ENCODE measurements around the gene ERLIN1. TPM values are rescaled to one million over a fixed set of nuclear protein-coding genes. Genes with fewer than 3 reads are reported as not detected.

Gene ERLIN1
- total RNA-seq, 1 donor from 2014 or later: 49.5 TPM

- DNase-seq (ENCODE audit: low spot score, unreplicated experiment): no peak
- Mint-ChIP-seq H3K4me3 (ENCODE audit: low read depth) (peak overlapping the region; percentile 90), H3K36me3 (ENCODE audit: insufficient read depth) (peaks cover 10% of the 10 kb centered on the region), H3K9me3 (ENCODE audit: low read depth) (no peaks in the 10 kb centered on the region), H3K27me3 (no peaks in the 10 kb centered on the region), H3K4me1 (ENCODE audit: low read depth) (peaks cover 64% of the 10 kb centered on the region), H3K27ac (no peak overlapping the region)
- TF ChIP-seq, protein P1, sequence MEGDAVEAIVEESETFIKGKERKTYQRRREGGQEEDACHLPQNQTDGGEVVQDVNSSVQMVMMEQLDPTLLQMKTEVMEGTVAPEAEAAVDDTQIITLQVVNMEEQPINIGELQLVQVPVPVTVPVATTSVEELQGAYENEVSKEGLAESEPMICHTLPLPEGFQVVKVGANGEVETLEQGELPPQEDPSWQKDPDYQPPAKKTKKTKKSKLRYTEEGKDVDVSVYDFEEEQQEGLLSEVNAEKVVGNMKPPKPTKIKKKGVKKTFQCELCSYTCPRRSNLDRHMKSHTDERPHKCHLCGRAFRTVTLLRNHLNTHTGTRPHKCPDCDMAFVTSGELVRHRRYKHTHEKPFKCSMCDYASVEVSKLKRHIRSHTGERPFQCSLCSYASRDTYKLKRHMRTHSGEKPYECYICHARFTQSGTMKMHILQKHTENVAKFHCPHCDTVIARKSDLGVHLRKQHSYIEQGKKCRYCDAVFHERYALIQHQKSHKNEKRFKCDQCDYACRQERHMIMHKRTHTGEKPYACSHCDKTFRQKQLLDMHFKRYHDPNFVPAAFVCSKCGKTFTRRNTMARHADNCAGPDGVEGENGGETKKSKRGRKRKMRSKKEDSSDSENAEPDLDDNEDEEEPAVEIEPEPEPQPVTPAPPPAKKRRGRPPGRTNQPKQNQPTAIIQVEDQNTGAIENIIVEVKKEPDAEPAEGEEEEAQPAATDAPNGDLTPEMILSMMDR (IDR thresholded peaks at IDR 0.05; ENCODE audit: unreplicated experiment): no peak
These were observed 2.3 kb downstream of the ERLIN1 start for GRCh38 chr10:100183481-100183880.

DNA sequence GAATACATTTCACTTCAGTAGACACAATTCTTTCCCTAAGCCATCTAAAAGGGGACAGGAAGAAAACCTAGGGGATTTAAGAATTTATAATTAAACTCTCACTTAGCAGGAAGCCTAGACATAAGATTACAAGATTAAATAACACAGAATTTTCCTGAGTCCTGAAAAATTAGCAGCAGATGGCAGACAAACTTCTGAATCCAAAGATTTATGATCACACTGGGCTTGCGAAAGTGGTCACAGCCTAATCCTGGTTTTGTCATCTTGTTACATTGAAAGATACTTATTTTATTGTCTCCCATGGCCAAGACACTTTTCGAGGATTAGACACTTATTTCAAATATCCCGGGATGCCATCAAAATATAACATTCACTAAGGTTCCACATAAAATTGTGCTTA is 2.9 kb downstream of the ERLIN1 start:
- Mint-ChIP-seq H3K36me3 (ENCODE audit: insufficient read depth) (peaks cover 16% of the 10 kb centered on the region), H3K27me3 (no peaks in the 10 kb centered on the region), H3K4me3 (ENCODE audit: low read depth) (no peak overlapping the region), H3K27ac (no peak overlapping the region), H3K9me3 (ENCODE audit: low read depth) (no peaks in the 10 kb centered on the region), H3K4me1 (ENCODE audit: low read depth) (peaks cover 68% of the 10 kb centered on the region)
- TF ChIP-seq, protein P1 (IDR thresholded peaks at IDR 0.05; ENCODE audit: unreplicated experiment): no peak
- DNase-seq (ENCODE audit: low spot score, unreplicated experiment): no peak

DNA sequence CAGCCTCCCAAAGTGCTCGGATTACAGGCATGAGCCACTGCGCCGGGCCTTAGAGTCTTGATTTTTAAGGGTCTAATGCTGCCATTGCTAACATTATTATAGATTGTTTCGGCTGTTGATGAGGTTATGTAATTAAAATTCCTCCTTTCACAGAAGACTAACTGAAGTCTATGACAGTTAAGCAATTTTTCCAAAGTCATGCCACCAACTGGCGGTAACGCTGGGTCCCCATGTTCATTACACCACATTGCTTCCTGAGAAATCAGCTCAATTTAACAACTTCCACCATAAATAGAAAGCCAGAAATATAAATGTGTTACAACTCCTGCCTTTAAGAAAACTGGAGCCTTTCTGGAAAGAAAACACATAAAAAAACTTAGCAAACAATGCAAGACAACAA is 3.5 kb downstream of the ERLIN1 start:
- H3K4me3 Mint-ChIP-seq (ENCODE audit: low read depth): no peak overlapping the region
- DNase-seq (ENCODE audit: low spot score, unreplicated experiment): no peak
- peak overlapping the region; percentile 6 for H3K27ac Mint-ChIP-seq
- H3K36me3 Mint-ChIP-seq (ENCODE audit: insufficient read depth): peaks cover 20% of the 10 kb centered on the region
- H3K4me1 Mint-ChIP-seq (ENCODE audit: low read depth): peaks cover 63% of the 10 kb centered on the region
- TF ChIP-seq, protein P1 (IDR thresholded peaks at IDR 0.05; ENCODE audit: unreplicated experiment): no peak
- no peaks in the 10 kb centered on the region for H3K27me3 Mint-ChIP-seq
- no peaks in the 10 kb centered on the region for H3K9me3 Mint-ChIP-seq (ENCODE audit: low read depth)

- TF ChIP-seq, protein P1 (IDR thresholded peaks at IDR 0.05; ENCODE audit: unreplicated experiment): no peak
- no peaks in the 10 kb centered on the region for H3K27me3 Mint-ChIP-seq
- peaks cover 9% of the 10 kb centered on the region for H3K9me3 Mint-ChIP-seq (ENCODE audit: low read depth)
- no peak overlapping the region for H3K27ac Mint-ChIP-seq
- DNase-seq (ENCODE audit: low spot score, unreplicated experiment): no peak
- H3K4me1 Mint-ChIP-seq (ENCODE audit: low read depth): peaks cover 40% of the 10 kb centered on the region
- H3K4me3 Mint-ChIP-seq (ENCODE audit: low read depth): no peak overlapping the region
- H3K36me3 Mint-ChIP-seq (ENCODE audit: insufficient read depth): peaks cover 43% of the 10 kb centered on the region
These were observed 10.0 kb downstream of the ERLIN1 start for GRCh38 chr10:100175875-100176274.

DNA sequence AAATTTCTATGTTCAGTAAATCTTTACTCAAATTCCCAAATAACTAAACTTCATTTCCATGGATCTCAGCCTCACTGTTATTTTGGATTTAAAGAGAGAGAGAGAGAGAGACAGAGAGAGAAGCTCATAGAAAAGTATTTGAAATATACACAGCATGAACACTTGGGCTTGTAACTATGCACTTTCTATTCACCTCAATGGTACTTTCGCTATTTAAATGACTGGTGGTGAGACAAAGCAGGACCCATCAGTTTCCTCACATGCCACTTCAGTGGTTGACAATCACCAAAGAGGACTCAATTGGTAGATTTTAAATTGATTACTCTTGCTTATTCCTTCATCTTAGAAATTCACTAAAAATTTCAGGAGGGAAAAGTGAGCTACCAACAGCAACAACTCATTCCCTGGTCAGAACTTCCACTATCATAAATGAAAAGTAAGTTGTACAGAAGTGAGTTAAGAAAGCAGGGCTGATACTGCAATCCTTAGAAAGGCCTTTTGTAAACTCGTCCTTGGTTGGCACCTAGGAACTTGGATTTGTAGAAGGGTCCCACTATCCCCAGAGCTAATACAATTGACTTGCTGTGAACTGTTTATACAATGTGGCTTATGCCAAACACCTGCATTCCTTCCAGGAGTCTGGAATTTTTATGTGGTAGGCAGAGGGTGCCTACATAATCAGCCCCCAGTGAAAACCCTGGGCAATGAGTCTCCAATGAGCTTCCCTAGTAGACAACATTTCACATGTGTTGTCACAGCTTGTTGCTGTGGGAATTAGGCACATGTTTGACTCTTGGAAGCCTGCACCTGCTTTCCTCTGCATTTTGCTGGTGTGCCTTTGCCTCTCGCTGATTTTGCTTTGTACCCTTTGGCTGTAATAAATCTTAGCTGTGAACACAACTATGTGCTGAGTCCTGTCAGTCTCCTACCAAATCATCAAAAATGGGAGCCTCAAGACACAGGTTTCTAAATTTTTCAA is 10.8 kb downstream of the ERLIN1 start:
- DNase-seq (ENCODE audit: low spot score, unreplicated experiment): no peak
- Mint-ChIP-seq H3K36me3 (ENCODE audit: insufficient read depth) (peaks cover 46% of the 10 kb centered on the region), H3K9me3 (ENCODE audit: low read depth) (peaks cover 9% of the 10 kb centered on the region)

More for the DNA sequence above, 10.8 kb downstream of the ERLIN1 start:
- Mint-ChIP-seq H3K4me1 (ENCODE audit: low read depth) (peaks cover 31% of the 10 kb centered on the region), H3K4me3 (ENCODE audit: low read depth) (no peak overlapping the region), H3K27ac (no peak overlapping the region), H3K27me3 (peaks cover 4% of the 10 kb centered on the region)
- TF ChIP-seq, protein P1 (IDR thresholded peaks at IDR 0.05; ENCODE audit: unreplicated experiment): no peak
